ENCODE measurements around the gene CRYGA. TPM values are rescaled to one million over a fixed set of nuclear protein-coding genes. Genes with fewer than 3 reads are reported as not detected.
A peak's percentile ranks its signal among the peaks of the same experiment; 100 is the strongest.

The CRYGA gene
- total RNA-seq, 2 donors from 2014 or later: not detected

GRCh38 chr2:208175069-208175839 is 11.9 kb upstream of the CRYGA start:
- peak; percentile 90 for DNase-seq (ENCODE audit: low spot score)
- Histone ChIP-seq H3K27me3 (no peaks in the 10 kb centered on the region), H3K27ac (no peak overlapping the region), H3K36me3 (no peaks in the 10 kb centered on the region), H3K9me3 (no peaks in the 10 kb centered on the region), H3K4me3 (no peak overlapping the region), H3K4me1 (no peaks in the 10 kb centered on the region)
- TF ChIP-seq CTCF (IDR thresholded peaks at IDR 0.05): peak; percentile 80 to 87

- Histone ChIP-seq H3K27me3 (no peaks in the 10 kb centered on the region), H3K9me3 (no peaks in the 10 kb centered on the region), H3K36me3 (no peaks in the 10 kb centered on the region), H3K27ac (no peak overlapping the region), H3K4me1 (no peaks in the 10 kb centered on the region), H3K4me3 (no peak overlapping the region)
- DNase-seq (ENCODE audit: low spot score): no peak
- no peak for TF ChIP-seq CTCF (IDR thresholded peaks at IDR 0.05)
Measured at GRCh38 chr2:208174144-208174543, 10.8 kb upstream of the CRYGA start.

GRCh38 chr2:208172125-208172524 is 8.7 kb upstream of the CRYGA start:
- Histone ChIP-seq H3K27me3 (no peaks in the 10 kb centered on the region), H3K27ac (no peak overlapping the region), H3K4me3 (no peak overlapping the region), H3K36me3 (no peaks in the 10 kb centered on the region), H3K4me1 (no peaks in the 10 kb centered on the region), H3K9me3 (no peaks in the 10 kb centered on the region)
- DNase-seq (ENCODE audit: low spot score): no peak
- TF ChIP-seq CTCF (IDR thresholded peaks at IDR 0.05): no peak

GRCh38 chr2:208164951-208165755 is 1.8 kb upstream of the CRYGA start:
- Histone ChIP-seq H3K4me1 (no peaks in the 10 kb centered on the region), H3K36me3 (no peaks in the 10 kb centered on the region), H3K4me3 (no peak overlapping the region), H3K27me3 (no peaks in the 10 kb centered on the region), H3K27ac (no peak overlapping the region), H3K9me3 (no peaks in the 10 kb centered on the region)
- TF ChIP-seq CTCF (IDR thresholded peaks at IDR 0.05): no peak
- no peak for DNase-seq (ENCODE audit: low spot score)

GRCh38 chr2:208156439-208156838 is 7.0 kb downstream of the CRYGA start:
- Histone ChIP-seq H3K36me3 (no peaks in the 10 kb centered on the region), H3K27me3 (no peaks in the 10 kb centered on the region), H3K9me3 (peaks cover 0 to 4% of the 10 kb centered on the region in 2 donors), H3K4me1 (no peaks in the 10 kb centered on the region), H3K4me3 (no peak overlapping the region), H3K27ac (no peak overlapping the region)
- no peak for TF ChIP-seq CTCF (IDR thresholded peaks at IDR 0.05)
- no peak for DNase-seq (ENCODE audit: low spot score)

Data from right atrium auricular region (tissue), 2 donors.